ENCODE measurements around the gene RTP3. TPM values are rescaled to one million over a fixed set of nuclear protein-coding genes. Genes with fewer than 3 reads are reported as not detected.
"Not testable (repeated sequence)": the region's sequence is repeated elsewhere in the genome, so short reads cannot be mapped to it uniquely, and the experiment has no call there.

The RTP3 gene
- total and polyA plus RNA-seq, 2 of the 8 experiments (the other 6 are each of a cell fraction or from before 2014, with no cell fraction given) = 0.08 TPM; not detected in 1

DNA sequence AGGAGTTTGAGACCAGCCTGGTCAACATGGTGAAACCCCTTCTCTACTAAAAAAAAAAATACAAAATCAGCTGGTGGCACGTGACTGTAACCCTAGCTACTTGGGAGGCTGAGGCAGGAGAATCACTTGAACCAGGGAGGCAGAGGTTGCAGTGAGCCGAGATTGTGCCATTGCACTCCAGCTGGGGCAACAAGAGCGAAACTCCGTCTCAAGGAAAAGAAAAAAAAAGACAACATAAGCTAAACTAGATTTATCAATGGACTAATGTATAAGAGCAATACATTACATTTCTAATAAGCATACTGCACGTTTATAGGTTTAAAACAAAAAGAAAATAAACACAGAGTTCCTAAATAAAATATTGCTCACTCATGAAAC is 40.6 kb downstream of the RTP3 start:
- not testable (repeated sequence) for H3K18ac ChIP-seq (ENCODE audit: extremely low read depth, low read length); H3K23me2 ChIP-seq (ENCODE audit: low read depth, low read length); H3K9ac ChIP-seq (replicated peaks in 1 of 4; ENCODE audit: extremely low read depth in 1 of 4, low read depth in 3 of 4, low read length in 3 of 4); H4K5ac ChIP-seq (ENCODE audit: insufficient read length, low read depth, low read length); H3K27ac ChIP-seq (ENCODE audit: low read depth, low read length); DNase-seq (ENCODE audit: low read depth in 1 of 2, low spot score in 2 of 2); H2BK12ac ChIP-seq (ENCODE audit: low read depth, low read length); H3K56ac ChIP-seq (replicated peaks; ENCODE audit: insufficient read length, low read depth, low read length); H2AFZ ChIP-seq (ENCODE audit: low read length); H3K4me1 ChIP-seq (replicated peaks in 1 of 4; ENCODE audit: control insufficient read depth in 3 of 4, insufficient read depth in 4 of 4, low read length in 3 of 4); H3K4ac ChIP-seq (replicated peaks; ENCODE audit: insufficient read length, low read depth, low read length); H4K91ac ChIP-seq (replicated peaks; ENCODE audit: insufficient read length, low read length); H3K4me2 ChIP-seq (ENCODE audit: insufficient read depth in 1 of 2, low read depth in 2 of 2, low read length in 2 of 2); H3K79me1 ChIP-seq (ENCODE audit: low read depth, low read length); H2BK5ac ChIP-seq (ENCODE audit: low read depth, low read length); H2BK20ac ChIP-seq (ENCODE audit: low read length); H2AK5ac ChIP-seq (ENCODE audit: low read depth, low read length); H3K23ac ChIP-seq (ENCODE audit: insufficient read length); H3K14ac ChIP-seq (ENCODE audit: insufficient read length); H3K4me3 ChIP-seq (ENCODE audit: extremely low read depth in 1 of 4, insufficient read depth in 2 of 4, low read depth in 3 of 4, low read length in 4 of 4); H3K27me3 ChIP-seq (replicated peaks in 1 of 4; ENCODE audit: control insufficient read depth in 3 of 4, extremely low read depth in 1 of 4, insufficient read depth in 3 of 4, low read length in 3 of 4); H4K8ac ChIP-seq (ENCODE audit: extremely low read depth, insufficient read depth, low read length); H2BK15ac ChIP-seq (ENCODE audit: low read length); H3K36me3 ChIP-seq (ENCODE audit: control insufficient read depth in 2 of 4, insufficient read depth in 4 of 4, low read length in 3 of 4); H4K20me1 ChIP-seq (replicated peaks in 1 of 2; ENCODE audit: control insufficient read depth in 1 of 2, insufficient read depth in 2 of 2, low read length in 2 of 2); H3K9me3 ChIP-seq (ENCODE audit: insufficient read depth in 2 of 2, low read depth in 1 of 2, low read length in 1 of 2); H3K79me2 ChIP-seq (ENCODE audit: control insufficient read depth in 1 of 2, insufficient read depth in 2 of 2, low read length in 2 of 2); H2BK120ac ChIP-seq (replicated peaks; ENCODE audit: low read depth, low read length); FAIRE-seq
- WGBS, 2 experiments (ENCODE audit: extremely low coverage in 1 of 2, insufficient coverage in 1 of 2, insufficient read length in 1 of 2, insufficient replicate concordance in 2 of 2, low coverage in 1 of 2, low lambda C conversion rate in 2 of 2, missing lambda C conversion rate in 1 of 2) = 92% methylated on average over 5 of the region's 5 CpGs; no CpG with 5 or more reads in 1 of the 2 experiments
- ChIA-PET CTCF (ENCODE audit: partially characterized antibody) (interaction anchor here (1.6 to 1.7 kb wide), 2 partner anchors 42 to 50 kb away, joined by 5 to 8 read pairs; no protein-coding TSS in a partner anchor), POLR2A (ENCODE audit: partially characterized antibody) (interaction anchor here (1.0 to 1.3 kb wide), 2 partner anchors 11 to 48 kb away, joined by 3 to 5 read pairs; no protein-coding TSS in a partner anchor)
